ENCODE measurements around the gene FYN.

DNA sequence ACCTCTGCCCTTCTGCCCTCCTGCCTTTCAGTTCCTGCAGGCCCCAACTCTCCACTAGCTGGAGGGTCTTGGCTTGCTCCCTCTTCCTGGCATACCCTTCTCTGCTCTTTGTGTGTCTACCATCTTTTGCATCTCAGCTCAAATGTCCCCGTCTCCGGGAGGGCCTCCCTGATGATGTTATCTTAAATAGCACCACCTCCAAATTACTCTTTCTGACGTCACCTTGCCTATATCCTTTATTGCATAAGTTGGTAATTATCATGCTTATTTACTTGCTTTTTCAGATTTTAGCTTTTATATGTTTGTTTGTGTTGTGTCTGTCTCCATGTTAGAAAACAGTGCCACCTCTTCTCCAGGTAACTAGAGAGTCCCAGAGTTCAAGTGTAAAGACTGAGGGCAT is 36.0 kb upstream of the FYN start:
- no peak for TF ChIP-seq SUZ12 (IDR thresholded peaks at IDR 0.05; ENCODE audit: extremely low read depth, insufficient read depth, insufficient read length)
- TF ChIP-seq YY1 (IDR thresholded peaks at IDR 0.05; ENCODE audit: insufficient read depth, insufficient read length), result no peak

Measured in NT2/D1 (cell line).